Immature natural killer cell (primary cell): ENCODE data around the gene MED12L. TPM values are rescaled to one million over a fixed set of nuclear protein-coding genes. Genes with fewer than 3 reads are reported as not detected.

Experiments used
- DNase-seq, 3 donors: peaks; one replicate each; pipeline ENCODE4 v3.0.0; 2022; ENCODE audit warnings: mixed read lengths in 1 of 3
- H3K27ac Mint-ChIP-seq, 6 donors: one replicate each; pipeline ENCODE4 v1.8.0; 2020; ENCODE audit warnings: mixed read lengths in 6 of 6, mild to moderate bottlenecking in 5 of 6, inconsistent platforms in 4 of 6, moderate library complexity in 3 of 6
- H3K27me3 Mint-ChIP-seq, 3 donors: one replicate each; pipeline ENCODE4 v1.8.0; 2020 to 2021; ENCODE audit warnings: low read depth in 3 of 3, mild to moderate bottlenecking in 3 of 3, mixed read lengths in 3 of 3, moderate library complexity in 3 of 3, inconsistent platforms in 1 of 3
- H3K36me3 Mint-ChIP-seq, 3 donors: one replicate each; pipeline ENCODE4 v1.8.0; 2020; ENCODE audit warnings: mixed read lengths in 3 of 3, inconsistent platforms in 2 of 3, mild to moderate bottlenecking in 2 of 3
- H3K4me1 Mint-ChIP-seq, 2 donors: one replicate each; pipeline ENCODE4 v1.8.0; 2020; ENCODE audit warnings: inconsistent platforms in 2 of 2, mild to moderate bottlenecking in 2 of 2, mixed read lengths in 2 of 2, moderate library complexity in 1 of 2
- H3K4me3 Mint-ChIP-seq, 5 donors: one replicate each; pipeline ENCODE4 v1.8.0; 2020; ENCODE audit warnings: mild to moderate bottlenecking in 5 of 5, mixed read lengths in 5 of 5, inconsistent platforms in 3 of 5, moderate library complexity in 3 of 5
- H3K9me3 Mint-ChIP-seq, 6 donors: one replicate each; pipeline ENCODE4 v1.8.0; 2020; ENCODE audit warnings: mild to moderate bottlenecking in 6 of 6, mixed read lengths in 6 of 6, inconsistent platforms in 4 of 6, moderate library complexity in 3 of 6
- polyA plus RNA-seq, 3 donors: library from polyadenylated mRNA; unstranded; fragments of 300-500 nt; fragmentation: Illumina TruSeq; gene quantifications; one replicate each; pipeline ENCODE4 v1.2.3, GENCODE V29; 2021

Gene MED12L
- polyA plus RNA-seq, 3 donors from 2014 or later, result 0.18 TPM; not detected in 2

DNA sequence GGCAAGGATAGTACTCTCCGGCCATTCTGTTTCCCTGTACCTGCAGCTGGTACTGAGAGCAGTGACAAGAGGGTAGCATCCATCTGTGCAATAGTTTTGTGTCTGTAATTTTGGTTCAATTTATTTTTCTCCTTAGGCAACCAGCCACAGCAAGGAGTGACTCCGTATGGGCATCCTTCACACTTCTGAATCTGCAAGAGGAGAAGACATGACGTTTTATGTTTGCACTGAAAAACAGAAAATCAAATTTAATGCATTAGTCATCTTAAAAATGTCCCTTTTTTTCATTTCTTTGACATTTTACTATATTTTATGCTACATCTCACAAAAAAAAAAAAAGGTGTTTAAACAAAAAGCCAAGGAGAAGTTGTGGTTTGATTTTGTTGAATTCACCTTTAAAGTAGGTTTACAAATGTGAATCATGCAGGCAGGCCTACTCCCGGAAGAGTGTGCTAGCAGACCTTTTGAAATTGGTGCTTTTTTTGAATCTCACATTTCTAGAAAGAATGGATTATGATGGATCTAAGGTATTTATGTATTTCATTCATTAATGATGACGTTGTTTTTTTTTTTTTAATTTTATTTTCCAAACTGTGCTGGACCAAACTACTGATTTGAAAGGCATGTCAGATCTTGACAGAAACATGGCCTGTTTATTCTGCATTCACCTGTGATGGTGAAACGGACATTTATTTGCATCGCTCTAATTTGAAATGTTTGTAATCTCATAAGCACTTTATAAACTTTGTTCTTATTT lies 347.3 kb downstream of the MED12L start:
- Mint-ChIP-seq H3K27ac (no peak overlapping the region), H3K9me3 (peaks cover 0 to 2% (median 0%) of the 10 kb centered on the region in 6 donors), H3K27me3 (peaks cover 0 to 5% (median 0%) of the 10 kb centered on the region in 3 donors), H3K36me3 (no peaks in the 10 kb centered on the region), H3K4me1 (no peaks in the 10 kb centered on the region), H3K4me3 (no peak overlapping the region)
- DNase-seq, result no peak

DNA sequence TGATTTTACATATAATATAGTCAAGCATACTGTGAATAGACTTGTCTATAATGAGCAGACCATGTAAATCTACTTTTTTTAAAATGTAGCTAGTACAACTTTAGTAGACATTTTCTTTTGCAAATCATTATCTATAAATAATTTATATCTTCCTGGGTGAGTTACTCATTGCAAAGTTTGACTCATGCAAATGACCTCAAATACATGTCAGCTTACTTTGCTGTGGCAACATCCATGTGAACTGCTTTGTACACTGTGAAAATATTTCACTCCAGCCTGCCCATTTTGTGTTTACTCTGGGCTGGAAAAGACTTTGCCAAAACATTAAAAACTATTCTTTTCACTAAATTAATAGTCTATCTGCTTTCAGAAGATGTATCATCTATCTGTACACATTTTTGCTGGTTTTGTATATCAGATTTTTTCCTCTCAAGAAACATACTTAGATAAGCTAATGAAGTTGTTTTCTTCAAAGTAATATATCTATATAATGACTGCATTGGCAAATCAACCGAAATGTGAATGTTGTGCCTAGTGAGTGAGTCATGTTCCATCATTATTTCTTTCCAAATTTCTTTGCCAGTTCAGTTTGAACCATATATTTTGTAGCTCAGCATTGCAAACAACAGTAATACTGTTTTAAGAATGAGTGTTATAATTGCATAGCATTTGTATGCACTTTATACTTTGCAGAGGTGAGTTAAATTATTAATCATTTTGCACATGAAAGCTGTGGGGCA lies 348.9 kb downstream of the MED12L start:
- DNase-seq, result no peak
- H3K9me3 Mint-ChIP-seq, result no peaks in the 10 kb centered on the region
- peaks cover 0 to 2% (median 0%) of the 10 kb centered on the region in 3 donors for H3K27me3 Mint-ChIP-seq
- H3K4me1 Mint-ChIP-seq, result no peaks in the 10 kb centered on the region
- no peak overlapping the region for H3K27ac Mint-ChIP-seq
- H3K36me3 Mint-ChIP-seq, result no peaks in the 10 kb centered on the region
- H3K4me3 Mint-ChIP-seq, result no peak overlapping the region

DNA sequence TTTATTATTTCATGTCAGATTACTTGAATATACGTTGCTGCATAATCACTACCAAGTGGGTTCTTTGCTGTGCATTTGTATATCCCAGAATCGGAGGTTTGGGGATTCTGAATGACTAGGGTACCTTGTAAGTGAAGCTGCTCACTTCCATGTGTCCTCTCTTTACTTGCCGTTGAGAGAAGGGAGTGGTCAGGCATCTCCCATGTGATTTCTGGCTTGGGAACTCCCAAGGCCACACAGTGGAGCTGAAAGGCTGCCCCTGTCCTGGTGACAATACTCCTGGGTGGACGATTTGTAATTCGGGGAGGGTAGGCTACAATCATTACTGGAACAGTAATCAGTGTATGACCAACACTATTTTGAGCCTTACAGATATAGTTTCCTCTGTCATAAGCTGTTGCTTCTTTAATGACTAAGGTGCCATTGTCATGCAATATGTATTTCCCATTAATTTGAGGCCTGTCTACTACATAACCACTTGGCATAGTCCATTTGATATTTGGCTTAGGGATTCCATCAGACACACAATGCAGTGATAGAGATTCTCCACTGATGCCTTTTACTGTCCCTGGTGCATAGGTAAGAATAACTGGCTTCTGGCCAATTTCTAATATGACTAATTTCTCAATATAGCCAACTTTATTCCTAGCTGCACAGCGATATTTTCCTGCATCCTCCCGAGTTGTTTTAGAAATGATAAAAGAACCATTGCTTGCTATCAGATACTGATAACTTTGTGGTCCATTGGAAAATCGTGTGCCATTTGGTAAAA lies 351.4 kb downstream of the MED12L start:
- H3K4me3 Mint-ChIP-seq, result no peak overlapping the region
- H3K9me3 Mint-ChIP-seq, result no peaks in the 10 kb centered on the region
- H3K4me1 Mint-ChIP-seq, result no peaks in the 10 kb centered on the region

GRCh38 chr3:151437906-151438305 lies 352.4 kb downstream of the MED12L start:
- Mint-ChIP-seq H3K4me1 (no peaks in the 10 kb centered on the region), H3K27ac (no peak overlapping the region), H3K27me3 (peaks cover 0 to 4% (median 0%) of the 10 kb centered on the region in 3 donors), H3K9me3 (no peaks in the 10 kb centered on the region), H3K36me3 (no peaks in the 10 kb centered on the region), H3K4me3 (no peak overlapping the region)
- no peak for DNase-seq

More for the DNA sequence above, 351.4 kb downstream of the MED12L start:
- Mint-ChIP-seq H3K36me3 (no peaks in the 10 kb centered on the region), H3K27me3 (peaks cover 0 to 2% (median 0%) of the 10 kb centered on the region in 3 donors), H3K27ac (no peak overlapping the region)
- no peak for DNase-seq

GRCh38 chr3:151439652-151440125 lies 354.2 kb downstream of the MED12L start:
- no peak overlapping the region for H3K27ac Mint-ChIP-seq
- H3K4me3 Mint-ChIP-seq, result no peak overlapping the region
- no peaks in the 10 kb centered on the region for H3K36me3 Mint-ChIP-seq

GRCh38 chr3:151440940-151441339 lies 355.5 kb downstream of the MED12L start:
- Mint-ChIP-seq H3K27me3 (peaks cover 0 to 4% (median 0%) of the 10 kb centered on the region in 3 donors), H3K27ac (no peak overlapping the region), H3K36me3 (no peaks in the 10 kb centered on the region), H3K4me1 (no peaks in the 10 kb centered on the region), H3K4me3 (no peak overlapping the region), H3K9me3 (no peaks in the 10 kb centered on the region)
- DNase-seq, result no peak

More at GRCh38 chr3:151439652-151440125, 354.2 kb downstream of the MED12L start:
- no peaks in the 10 kb centered on the region for H3K4me1 Mint-ChIP-seq
- H3K9me3 Mint-ChIP-seq, result no peaks in the 10 kb centered on the region
- H3K27me3 Mint-ChIP-seq, result peaks cover 0 to 4% (median 0%) of the 10 kb centered on the region in 3 donors
- peak; percentile 12 to 22 (median 21) for DNase-seq

DNA sequence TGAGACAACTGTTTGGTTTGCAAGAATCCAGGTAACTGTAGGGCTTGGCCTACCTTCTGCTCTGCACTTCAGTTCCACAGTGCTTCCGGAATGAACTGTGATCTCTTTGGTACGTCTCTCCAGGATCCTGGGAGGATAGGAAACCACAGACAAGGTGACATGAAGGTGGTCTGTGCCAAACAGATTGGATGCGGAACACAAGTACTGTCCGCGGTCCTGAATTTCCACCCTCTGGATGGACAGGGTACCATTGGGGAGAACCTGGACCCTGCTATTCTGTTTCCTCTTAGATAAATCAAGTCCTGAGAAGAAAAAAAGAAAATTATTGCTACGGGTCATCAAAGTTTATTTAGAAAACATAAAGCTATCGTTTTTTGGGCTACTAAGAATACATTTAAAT lies 358.1 kb downstream of the MED12L start:
- Mint-ChIP-seq H3K9me3 (no peaks in the 10 kb centered on the region), H3K36me3 (no peaks in the 10 kb centered on the region), H3K4me1 (no peaks in the 10 kb centered on the region), H3K4me3 (no peak overlapping the region), H3K27me3 (peaks cover 0 to 4% (median 2%) of the 10 kb centered on the region in 3 donors), H3K27ac (no peak overlapping the region)
- no peak for DNase-seq

- H3K27me3 Mint-ChIP-seq, result peaks cover 0 to 4% (median 4%) of the 10 kb centered on the region in 3 donors
- DNase-seq, result no peak
- H3K27ac Mint-ChIP-seq, result no peak overlapping the region
- H3K9me3 Mint-ChIP-seq, result no peaks in the 10 kb centered on the region
- H3K36me3 Mint-ChIP-seq, result no peaks in the 10 kb centered on the region
- H3K4me3 Mint-ChIP-seq, result no peak overlapping the region
- H3K4me1 Mint-ChIP-seq, result no peaks in the 10 kb centered on the region
These were observed 360.0 kb downstream of the MED12L start for GRCh38 chr3:151445273-151446001.

GRCh38 chr3:151446002-151446340 lies 360.5 kb downstream of the MED12L start:
- DNase-seq, result no peak
- Mint-ChIP-seq H3K4me3 (no peak overlapping the region), H3K4me1 (no peaks in the 10 kb centered on the region), H3K36me3 (no peaks in the 10 kb centered on the region), H3K27me3 (peaks cover 0 to 4% (median 4%) of the 10 kb centered on the region in 3 donors), H3K27ac (no peak overlapping the region), H3K9me3 (no peaks in the 10 kb centered on the region)

DNA sequence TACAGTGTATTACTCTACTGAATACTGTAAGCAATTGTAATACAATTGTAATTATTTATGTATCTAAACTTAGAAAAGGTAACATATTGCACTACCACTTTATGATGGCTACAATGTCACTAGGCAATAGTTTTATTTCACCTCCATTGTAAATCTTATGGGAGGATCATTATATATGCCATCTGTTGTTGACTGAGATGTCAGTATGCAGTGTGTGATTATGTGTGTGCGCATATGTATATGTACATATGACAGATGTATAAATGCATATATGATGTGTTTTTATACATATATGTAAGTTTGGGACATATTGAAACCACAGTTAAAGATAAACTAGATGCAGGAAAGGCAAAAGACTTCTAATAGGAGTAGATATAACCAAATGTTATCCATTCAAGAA lies 366.9 kb downstream of the MED12L start:
- Mint-ChIP-seq H3K27ac (no peak overlapping the region), H3K4me3 (no peak overlapping the region), H3K4me1 (no peaks in the 10 kb centered on the region), H3K36me3 (no peaks in the 10 kb centered on the region), H3K9me3 (no peaks in the 10 kb centered on the region), H3K27me3 (peaks cover 2 to 10% (median 2%) of the 10 kb centered on the region in 3 donors)
- no peak for DNase-seq

- H3K9me3 Mint-ChIP-seq, result no peaks in the 10 kb centered on the region
- no peak for DNase-seq
- no peak overlapping the region for H3K4me3 Mint-ChIP-seq
- H3K4me1 Mint-ChIP-seq, result no peaks in the 10 kb centered on the region
- peaks cover 2 to 12% (median 2%) of the 10 kb centered on the region in 3 donors for H3K27me3 Mint-ChIP-seq
- H3K36me3 Mint-ChIP-seq, result no peaks in the 10 kb centered on the region
- no peak overlapping the region for H3K27ac Mint-ChIP-seq
These were observed 367.4 kb downstream of the MED12L start for GRCh38 chr3:151452841-151453240.

- Mint-ChIP-seq H3K4me1 (peaks cover 0 to 3% of the 10 kb centered on the region in 2 donors), H3K27me3 (peaks cover 0 to 14% (median 4%) of the 10 kb centered on the region in 3 donors), H3K27ac (no peak overlapping the region), H3K36me3 (no peaks in the 10 kb centered on the region), H3K4me3 (no peak overlapping the region), H3K9me3 (no peaks in the 10 kb centered on the region)
- no peak for DNase-seq
These were observed 370.6 kb downstream of the MED12L start for GRCh38 chr3:151456065-151456464.

DNA sequence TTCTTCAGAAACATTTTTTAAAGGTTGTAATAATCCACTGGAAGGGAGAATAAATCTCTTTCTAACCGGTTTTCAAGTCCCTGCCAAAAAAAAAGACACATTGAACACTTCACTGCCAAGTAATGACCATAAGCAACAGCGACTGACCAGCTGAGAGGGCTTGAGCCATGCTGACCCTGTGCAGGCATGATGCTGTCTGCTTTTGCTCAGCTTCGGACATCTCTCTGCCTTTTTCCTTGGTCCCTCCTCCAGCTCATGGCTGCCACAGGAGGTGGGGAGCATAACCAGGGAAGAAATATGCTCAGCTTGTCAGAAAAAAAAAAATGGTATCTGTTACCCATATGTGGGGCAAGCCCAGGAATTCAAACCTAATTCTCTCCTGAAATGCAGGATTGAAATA lies 373.9 kb downstream of the MED12L start:
- Mint-ChIP-seq H3K27ac (no peak overlapping the region), H3K9me3 (no peaks in the 10 kb centered on the region), H3K4me3 (no peak overlapping the region), H3K27me3 (peaks cover 1 to 22% (median 4%) of the 10 kb centered on the region in 3 donors), H3K4me1 (peaks cover 0 to 3% of the 10 kb centered on the region in 2 donors), H3K36me3 (no peaks in the 10 kb centered on the region)
- DNase-seq, result no peak
